Measurements from ENCODE around the gene EREG.

DNA sequence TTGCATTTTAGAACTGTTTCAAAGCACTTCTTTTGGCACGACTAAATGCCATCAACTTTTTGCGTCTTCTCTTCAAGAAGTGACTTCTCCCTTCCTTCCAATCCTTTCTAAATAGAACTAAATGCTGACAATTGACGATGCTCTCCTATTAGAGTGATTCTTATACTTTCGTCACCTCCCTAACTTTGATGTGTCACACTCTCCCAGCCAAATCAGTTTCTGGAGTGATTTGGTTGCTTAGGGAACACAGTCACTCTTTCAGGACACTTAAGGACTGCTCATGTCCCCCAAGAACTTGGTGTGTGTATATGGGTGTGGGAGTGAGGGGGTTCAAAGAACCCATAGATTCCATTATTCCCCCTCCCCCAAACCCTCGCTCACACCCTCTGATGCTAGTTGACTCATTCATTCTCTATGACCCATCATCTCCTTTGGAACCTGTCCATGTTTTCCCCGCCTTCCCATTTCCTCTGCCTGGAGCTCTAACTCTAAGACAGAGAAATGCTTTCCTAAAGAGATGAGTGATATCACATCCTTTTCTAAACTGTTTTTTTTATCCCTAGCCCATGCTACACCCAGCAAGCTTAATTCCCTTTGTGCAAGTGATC lies 53.2 kb downstream of the EREG start:
- TF ChIP-seq, protein P1, sequence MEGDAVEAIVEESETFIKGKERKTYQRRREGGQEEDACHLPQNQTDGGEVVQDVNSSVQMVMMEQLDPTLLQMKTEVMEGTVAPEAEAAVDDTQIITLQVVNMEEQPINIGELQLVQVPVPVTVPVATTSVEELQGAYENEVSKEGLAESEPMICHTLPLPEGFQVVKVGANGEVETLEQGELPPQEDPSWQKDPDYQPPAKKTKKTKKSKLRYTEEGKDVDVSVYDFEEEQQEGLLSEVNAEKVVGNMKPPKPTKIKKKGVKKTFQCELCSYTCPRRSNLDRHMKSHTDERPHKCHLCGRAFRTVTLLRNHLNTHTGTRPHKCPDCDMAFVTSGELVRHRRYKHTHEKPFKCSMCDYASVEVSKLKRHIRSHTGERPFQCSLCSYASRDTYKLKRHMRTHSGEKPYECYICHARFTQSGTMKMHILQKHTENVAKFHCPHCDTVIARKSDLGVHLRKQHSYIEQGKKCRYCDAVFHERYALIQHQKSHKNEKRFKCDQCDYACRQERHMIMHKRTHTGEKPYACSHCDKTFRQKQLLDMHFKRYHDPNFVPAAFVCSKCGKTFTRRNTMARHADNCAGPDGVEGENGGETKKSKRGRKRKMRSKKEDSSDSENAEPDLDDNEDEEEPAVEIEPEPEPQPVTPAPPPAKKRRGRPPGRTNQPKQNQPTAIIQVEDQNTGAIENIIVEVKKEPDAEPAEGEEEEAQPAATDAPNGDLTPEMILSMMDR (IDR thresholded peaks at IDR 0.05; ENCODE audit: low read depth, low read length): no peak
- no peak for TF ChIP-seq EZH2phosphoT487 (IDR thresholded peaks at IDR 0.05; ENCODE audit: low read depth)
